ENCODE data around the gene SPATA46. TPM values are rescaled to one million over a fixed set of nuclear protein-coding genes. Genes with fewer than 3 reads are reported as not detected.
A peak's percentile ranks its signal among the peaks of the same experiment; 100 is the strongest.

SPATA46 gene
- total RNA-seq, 1 donor from 2014 or later: not detected

- DNase-seq (ENCODE audit: low spot score): peak; percentile 44
- peak; percentile 24 for ATAC-seq
Measured at GRCh38 chr1:162380061-162380846, 3.6 kb upstream of the SPATA46 start.

- DNase-seq (ENCODE audit: low spot score): peak; percentile 29
- ATAC-seq: no peak
Measured at GRCh38 chr1:162375463-162375862, 1.2 kb downstream of the SPATA46 start.

GRCh38 chr1:162374406-162374805 lies 2.2 kb downstream of the SPATA46 start:
- no peak for DNase-seq (ENCODE audit: low spot score)
- ATAC-seq: no peak

GRCh38 chr1:162373541-162374260 lies 3.0 kb downstream of the SPATA46 start:
- no peak for ATAC-seq
- DNase-seq (ENCODE audit: low spot score): peak; percentile 46

GRCh38 chr1:162373072-162373427 lies 3.6 kb downstream of the SPATA46 start:
- DNase-seq (ENCODE audit: low spot score) (peak; percentile 29), ATAC-seq (no peak)

- ATAC-seq: peak; percentile 84
- DNase-seq (ENCODE audit: low spot score): peak; percentile 98
Measured at GRCh38 chr1:162372159-162373071, 4.2 kb downstream of the SPATA46 start.

GRCh38 chr1:162371611-162372010 lies 5.0 kb downstream of the SPATA46 start:
- peak; percentile 0 for ATAC-seq

GRCh38 chr1:162370721-162371120 lies 5.9 kb downstream of the SPATA46 start:
- ATAC-seq: no peak
- DNase-seq (ENCODE audit: low spot score): no peak

More at GRCh38 chr1:162371611-162372010, 5.0 kb downstream of the SPATA46 start:
- DNase-seq (ENCODE audit: low spot score): peak; percentile 37

- DNase-seq (ENCODE audit: low spot score): no peak
- ATAC-seq: no peak
Measured at GRCh38 chr1:162370161-162370560, 6.5 kb downstream of the SPATA46 start.

- peak; percentile 46 for DNase-seq (ENCODE audit: low spot score)
- ATAC-seq: no peak
Measured at GRCh38 chr1:162369571-162369970, 7.1 kb downstream of the SPATA46 start.

GRCh38 chr1:162368451-162368850 lies 8.2 kb downstream of the SPATA46 start:
- ATAC-seq (no peak), DNase-seq (ENCODE audit: low spot score) (no peak)

- no peak for ATAC-seq
- DNase-seq (ENCODE audit: low spot score): no peak
Measured at GRCh38 chr1:162367772-162368171, 8.9 kb downstream of the SPATA46 start.

GRCh38 chr1:162367073-162367472 lies 9.6 kb downstream of the SPATA46 start:
- no peak for DNase-seq (ENCODE audit: low spot score)
- ATAC-seq: no peak

- peak; percentile 6 for ATAC-seq
- no peak for DNase-seq (ENCODE audit: low spot score)
Measured at GRCh38 chr1:162366671-162367070, 10.0 kb downstream of the SPATA46 start.

- DNase-seq (ENCODE audit: low spot score) (no peak), ATAC-seq (peak; percentile 22)
Measured at GRCh38 chr1:162366149-162366548, 10.5 kb downstream of the SPATA46 start.

- DNase-seq (ENCODE audit: low spot score) (peak; percentile 87), ATAC-seq (peak; percentile 58)
Measured at GRCh38 chr1:162365284-162366020, 11.2 kb downstream of the SPATA46 start.

GRCh38 chr1:162364498-162364897 lies 12.2 kb downstream of the SPATA46 start:
- no peak for DNase-seq (ENCODE audit: low spot score)
- no peak for ATAC-seq

GRCh38 chr1:162363823-162364222 lies 12.8 kb downstream of the SPATA46 start:
- DNase-seq (ENCODE audit: low spot score) (peak; percentile 60), ATAC-seq (peak; percentile 11)

GRCh38 chr1:162361349-162361748 lies 15.3 kb downstream of the SPATA46 start:
- DNase-seq (ENCODE audit: low spot score): no peak
- no peak for ATAC-seq

- DNase-seq (ENCODE audit: low spot score) (peak; percentile 88), ATAC-seq (peak; percentile 74)
Measured at GRCh38 chr1:162360874-162361260, 15.8 kb downstream of the SPATA46 start.

Data from left lobe of liver (tissue), 2 donors.